Hepatic stellate cell (primary cell): ENCODE measurements around the gene ZNF808.
"Not testable (repeated sequence)": the region's sequence is repeated elsewhere in the genome, so short reads cannot be mapped to it uniquely, and the experiment has no call there.

Experiments
- DNase-seq: peaks from one replicate; pipeline ENCODE4 v3.0.0; 2011; ENCODE audit warnings: low spot score

Gene ZNF808

GRCh38 chr19:52599241-52599640 lies 71.8 kb downstream of the ZNF808 start:
- no peak for DNase-seq

- DNase-seq = no peak
These were observed 73.2 kb downstream of the ZNF808 start for GRCh38 chr19:52600639-52601024.

- peak; percentile 91 for DNase-seq
These were observed 73.8 kb downstream of the ZNF808 start for GRCh38 chr19:52601025-52601973.

- DNase-seq = not testable (repeated sequence)
These were observed 74.5 kb downstream of the ZNF808 start for GRCh38 chr19:52601974-52602366.

GRCh38 chr19:52602941-52603340 lies 75.5 kb downstream of the ZNF808 start:
- DNase-seq = no peak

GRCh38 chr19:52603558-52604207 lies 76.2 kb downstream of the ZNF808 start:
- peak; percentile 39 for DNase-seq
